GM15510 (cell line): ENCODE data around the gene PKLR.

Experiments
- POLR2A ChIP-seq: IDR thresholded peaks from 3 replicates; pipeline ENCODE4 v1.6.1; 2011; ENCODE audit warnings: borderline replicate concordance; ENCODE audit not compliant: insufficient read length; ENCODE audit errors: extremely low read depth

The PKLR gene

GRCh38 chr1:155301342-155301841, at the start of gene PKLR:
PKLR (minus strand) TSS chr1:155301438; CDS start chr1:155301395, 43 bp downstream.
- TF ChIP-seq POLR2A: no peak

GRCh38 chr1:155342842-155343241, 41.6 kb upstream of the PKLR start:
- TF ChIP-seq POLR2A: no peak

- TF ChIP-seq POLR2A: no peak
Observed at GRCh38 chr1:155339515-155340097, 38.4 kb upstream of the PKLR start.

GRCh38 chr1:155334962-155335361, 33.7 kb upstream of the PKLR start:
- no peak for TF ChIP-seq POLR2A

- TF ChIP-seq POLR2A: no peak
Observed at GRCh38 chr1:155329980-155330598, 28.9 kb upstream of the PKLR start.

- TF ChIP-seq POLR2A: no peak
Observed at GRCh38 chr1:155327981-155328380, 26.7 kb upstream of the PKLR start.

- no peak for TF ChIP-seq POLR2A
Observed at GRCh38 chr1:155326631-155327037, 25.4 kb upstream of the PKLR start.

- TF ChIP-seq POLR2A: no peak
Observed at GRCh38 chr1:155326020-155326526, 24.8 kb upstream of the PKLR start.

GRCh38 chr1:155325603-155325893, 24.3 kb upstream of the PKLR start:
- TF ChIP-seq POLR2A: no peak

GRCh38 chr1:155324717-155325602, 23.7 kb upstream of the PKLR start:
- no peak for TF ChIP-seq POLR2A

GRCh38 chr1:155324037-155324716, 22.9 kb upstream of the PKLR start:
- peak; percentile 58 for TF ChIP-seq POLR2A

GRCh38 chr1:155323729-155324036, 22.4 kb upstream of the PKLR start:
- peak; percentile 57 for TF ChIP-seq POLR2A

GRCh38 chr1:155322953-155323728, 21.9 kb upstream of the PKLR start:
- peak; percentile 34 for TF ChIP-seq POLR2A

GRCh38 chr1:155322571-155322952, 21.3 kb upstream of the PKLR start:
- TF ChIP-seq POLR2A: no peak
